Measurements from ENCODE around the gene ERAS. TPM values are rescaled to one million over a fixed set of nuclear protein-coding genes. Genes with fewer than 3 reads are reported as not detected.
"Not testable (repeated sequence)": the region's sequence is repeated elsewhere in the genome, so short reads cannot be mapped to it uniquely, and the experiment has no call there.

Gene ERAS
- total RNA-seq, 6 experiments from 2014 or later: not detected

DNA sequence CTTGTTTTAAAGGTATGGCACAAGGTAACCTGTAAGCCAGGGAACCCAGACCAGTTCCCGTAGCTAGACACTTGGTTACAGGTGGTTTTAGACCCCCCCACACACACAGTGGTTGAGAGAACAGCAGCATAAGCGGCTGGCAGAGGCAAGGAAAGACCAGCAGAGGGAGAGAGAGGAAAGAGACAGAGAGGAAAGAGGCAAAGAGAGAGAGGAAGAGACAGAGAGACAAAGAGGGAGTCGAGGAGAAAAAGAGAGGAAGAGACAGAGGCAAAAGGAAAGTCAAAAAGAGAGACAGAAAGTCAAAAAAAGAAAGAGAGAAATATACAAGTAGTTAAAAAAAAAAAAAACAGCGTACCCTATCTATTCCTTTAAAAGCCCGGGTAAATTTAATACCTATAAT, 28.6 kb downstream of the ERAS start:
- no peaks in the 10 kb centered on the region for H3K4me1 ChIP-seq
- no peaks in the 10 kb centered on the region for H3K9me3 ChIP-seq
- H3K36me3 ChIP-seq: no peaks in the 10 kb centered on the region
- intact Hi-C loops (cut with DNase I): no loop called here
- H3K27ac ChIP-seq: no peak overlapping the region
- DNase-seq (no peak), ATAC-seq (no peak)
- 28% methylated on average over 5 of the region's 5 CpGs for WGBS (ENCODE audit: insufficient coverage, low coverage, low lambda C conversion rate, missing lambda C conversion rate)
- H3K4me3 ChIP-seq: no peak overlapping the region
- no peak for TF ChIP-seq POLR2A (IDR thresholded peaks at IDR 0.05)
- TF ChIP-seq, protein P1, sequence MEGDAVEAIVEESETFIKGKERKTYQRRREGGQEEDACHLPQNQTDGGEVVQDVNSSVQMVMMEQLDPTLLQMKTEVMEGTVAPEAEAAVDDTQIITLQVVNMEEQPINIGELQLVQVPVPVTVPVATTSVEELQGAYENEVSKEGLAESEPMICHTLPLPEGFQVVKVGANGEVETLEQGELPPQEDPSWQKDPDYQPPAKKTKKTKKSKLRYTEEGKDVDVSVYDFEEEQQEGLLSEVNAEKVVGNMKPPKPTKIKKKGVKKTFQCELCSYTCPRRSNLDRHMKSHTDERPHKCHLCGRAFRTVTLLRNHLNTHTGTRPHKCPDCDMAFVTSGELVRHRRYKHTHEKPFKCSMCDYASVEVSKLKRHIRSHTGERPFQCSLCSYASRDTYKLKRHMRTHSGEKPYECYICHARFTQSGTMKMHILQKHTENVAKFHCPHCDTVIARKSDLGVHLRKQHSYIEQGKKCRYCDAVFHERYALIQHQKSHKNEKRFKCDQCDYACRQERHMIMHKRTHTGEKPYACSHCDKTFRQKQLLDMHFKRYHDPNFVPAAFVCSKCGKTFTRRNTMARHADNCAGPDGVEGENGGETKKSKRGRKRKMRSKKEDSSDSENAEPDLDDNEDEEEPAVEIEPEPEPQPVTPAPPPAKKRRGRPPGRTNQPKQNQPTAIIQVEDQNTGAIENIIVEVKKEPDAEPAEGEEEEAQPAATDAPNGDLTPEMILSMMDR (IDR thresholded peaks at IDR 0.05): no peak
- H3K27me3 ChIP-seq: no peaks in the 10 kb centered on the region

DNA sequence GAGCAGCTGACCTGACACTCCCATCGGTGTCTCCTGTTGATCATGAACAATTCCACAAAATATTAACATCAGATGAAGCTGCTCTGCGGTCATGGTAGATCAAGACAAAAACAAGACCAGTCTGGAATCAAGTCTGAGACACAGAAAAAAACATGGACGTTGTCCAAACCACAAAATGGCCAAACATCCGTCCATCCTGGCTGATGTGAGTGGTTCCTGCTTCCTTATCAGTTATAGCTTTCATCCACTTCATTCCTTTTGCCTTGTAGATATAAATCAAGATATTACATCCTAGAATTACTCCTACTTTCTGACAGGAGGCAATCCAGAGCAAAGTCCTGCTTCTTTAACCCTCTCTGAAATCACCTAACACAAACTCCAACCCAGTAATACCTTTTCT, 37.9 kb downstream of the ERAS start:
- no peaks in the 10 kb centered on the region for H3K4me1 ChIP-seq
- H3K27ac ChIP-seq: no peak overlapping the region
- whole genome bisulfite sequencing (ENCODE audit: insufficient coverage, low coverage, low lambda C conversion rate, missing lambda C conversion rate): 31% methylated on average over 4 of the region's 4 CpGs
- ATAC-seq (no peak), DNase-seq (no peak)
- no peak overlapping the region for H3K4me3 ChIP-seq
- intact Hi-C loops (cut with DNase I): no loop called here
- H3K27me3 ChIP-seq: no peaks in the 10 kb centered on the region
- no peaks in the 10 kb centered on the region for H3K36me3 ChIP-seq
- no peaks in the 10 kb centered on the region for H3K9me3 ChIP-seq
- TF ChIP-seq POLR2A (IDR thresholded peaks at IDR 0.05): no peak
- TF ChIP-seq, protein P1 (IDR thresholded peaks at IDR 0.05): no peak

DNA sequence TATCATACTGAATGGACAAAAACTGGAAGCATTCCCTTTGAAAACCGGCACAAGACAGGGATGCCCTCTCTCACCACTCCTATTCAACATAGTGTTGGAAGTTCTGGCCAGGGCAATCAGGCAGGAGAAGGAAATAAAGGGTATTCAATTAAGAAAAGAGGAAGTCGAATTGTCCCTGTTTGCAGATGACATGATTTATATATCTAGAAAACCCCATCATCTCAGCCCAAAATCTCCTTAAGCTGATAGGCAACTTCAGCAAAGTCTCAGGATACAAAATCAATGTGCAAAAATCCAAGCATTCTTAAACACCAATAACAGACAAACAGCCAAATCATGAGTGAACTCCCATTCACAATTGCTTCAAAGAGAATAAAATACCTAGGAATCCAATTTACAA, 45.7 kb downstream of the ERAS start:
- not testable (repeated sequence) for DNase-seq
- 54% methylated on average over 2 of the region's 2 CpGs for WGBS (ENCODE audit: insufficient coverage, low coverage, low lambda C conversion rate, missing lambda C conversion rate)

DNA sequence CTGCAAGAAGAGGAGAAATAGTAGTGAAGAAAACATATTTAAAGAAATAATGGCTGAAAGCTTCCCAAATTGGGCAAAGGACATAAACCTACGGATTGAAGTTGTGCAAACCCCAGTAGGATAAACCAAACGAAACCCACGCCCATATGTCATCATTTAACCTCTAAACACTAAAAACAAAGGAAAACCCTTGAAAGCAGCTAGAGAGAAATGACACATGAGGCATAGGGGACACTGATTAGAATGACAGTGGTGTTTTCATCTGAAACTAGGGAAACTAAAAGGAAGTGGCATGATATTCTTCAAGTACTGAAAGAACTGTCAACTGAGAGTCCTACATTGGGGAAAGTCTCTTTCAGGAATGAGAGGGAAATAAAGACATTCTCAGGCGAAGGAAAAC, 50.6 kb downstream of the ERAS start:
- H3K27ac ChIP-seq; DNase-seq; H3K36me3 ChIP-seq; H3K4me3 ChIP-seq; intact Hi-C loops (cut with DNase I); H3K9me3 ChIP-seq; H3K27me3 ChIP-seq; ATAC-seq; H3K4me1 ChIP-seq: not testable (repeated sequence)
- WGBS (ENCODE audit: insufficient coverage, low coverage, low lambda C conversion rate, missing lambda C conversion rate): 38% methylated on average over 4 of the region's 4 CpGs

More for the DNA sequence above, 45.7 kb downstream of the ERAS start:
- intact Hi-C loops (cut with DNase I); H3K9me3 ChIP-seq; H3K36me3 ChIP-seq; H3K27me3 ChIP-seq; H3K4me3 ChIP-seq; ATAC-seq; H3K27ac ChIP-seq; H3K4me1 ChIP-seq: not testable (repeated sequence)

Small RNA genes within 50 kb of the gene (small RNA-seq; reads per million reads assigned to genes)
- 0 reads per million in 2 experiments for gene RNU6-29P

Other genes starting within 250 kb of the ERAS start
- 100 to 1,000 TPM in 2 of 6 experiments, 10 to 100 TPM in 4; 46.5 to 193 (median 80.8) TPM for gene WDR13, start 229.0 kb upstream of the ERAS start, total RNA-seq
- gene WAS, start 142.7 kb upstream of the ERAS start, total RNA-seq: 1 to 10 TPM; 2.4 to 7.2 (median 4.8) TPM
- 10 to 100 TPM in 1 of 6 experiments, 1 to 10 TPM in 5; 2.2 to 10.8 (median 3.5) TPM for gene SUV39H1, start 129.8 kb upstream of the ERAS start, total RNA-seq
- gene GLOD5, start 64.8 kb upstream of the ERAS start, total RNA-seq: 1 to 10 TPM in 5 of 6 experiments, under 1 TPM in 1; 0.98 to 4.1 (median 2.9) TPM
- gene GATA1, start 39.9 kb upstream of the ERAS start, total RNA-seq: 1 to 10 TPM in 1 of 6 experiments, under 1 TPM in 1, not detected in 4; 0.37 to 1.2 TPM
- 100 to 1,000 TPM in 5 of 6 experiments, 10 to 100 TPM in 1; 84.4 to 173 (median 136) TPM for gene HDAC6, start 24.4 kb upstream of the ERAS start, total RNA-seq
- gene PCSK1N, start 9.1 kb downstream of the ERAS start, total RNA-seq: 1 to 10 TPM in 1 of 6 experiments, under 1 TPM in 1, not detected in 4; 0.20 to 1.4 TPM
- gene TIMM17B, start 71.3 kb downstream of the ERAS start, total RNA-seq: 10 to 100 TPM; 18.2 to 29.5 (median 22.5) TPM
- 10 to 100 TPM; 29.8 to 47.1 (median 35.7) TPM for gene PQBP1, start 71.4 kb downstream of the ERAS start, total RNA-seq
- gene SLC35A2, start 85.1 kb downstream of the ERAS start, total RNA-seq: 10 to 100 TPM; 15.0 to 19.5 (median 17.3) TPM
- 1 to 10 TPM; 1.7 to 8.8 (median 6.8) TPM for gene PIM2, start 92.5 kb downstream of the ERAS start, total RNA-seq
- 10 to 100 TPM; 14.4 to 24.1 (median 21.6) TPM for gene OTUD5, start 131.1 kb downstream of the ERAS start, total RNA-seq
- gene KCND1, start 145.3 kb downstream of the ERAS start, total RNA-seq: 1 to 10 TPM in 1 of 6 experiments, under 1 TPM in 5; 0.31 to 1.2 (median 0.46) TPM
- 10 to 100 TPM; 15.3 to 32.1 (median 22.0) TPM for gene GRIPAP1, start 175.8 kb downstream of the ERAS start, total RNA-seq
- gene TFE3, start 216.8 kb downstream of the ERAS start, total RNA-seq: 10 to 100 TPM; 14.9 to 43.3 (median 23.3) TPM
- 10 to 100 TPM in 1 of 6 experiments, 1 to 10 TPM in 5; 3.3 to 12.1 (median 4.5) TPM for gene CCDC120, start 232.5 kb downstream of the ERAS start, total RNA-seq
- gene PRAF2, start 247.5 kb downstream of the ERAS start, total RNA-seq: 10 to 100 TPM in 1 of 6 experiments, 1 to 10 TPM in 5; 3.1 to 11.2 (median 5.1) TPM